HUDEP-2 (cell line): Measurements from ENCODE around the gene NID2.

Experiments used
- DNase-seq, 76 experiments: peaks; one replicate each; lab custom pipeline; 2025; ENCODE audit not compliant: unreplicated experiment in 76 of 76; lab: John Stamatoyannopoulos, UW

NID2 gene

GRCh38 chr14:52032204-52032801, 36.6 kb downstream of the NID2 start:
- no peak for DNase-seq

GRCh38 chr14:52031781-52032180, 37.1 kb downstream of the NID2 start:
- no peak for DNase-seq

DNA sequence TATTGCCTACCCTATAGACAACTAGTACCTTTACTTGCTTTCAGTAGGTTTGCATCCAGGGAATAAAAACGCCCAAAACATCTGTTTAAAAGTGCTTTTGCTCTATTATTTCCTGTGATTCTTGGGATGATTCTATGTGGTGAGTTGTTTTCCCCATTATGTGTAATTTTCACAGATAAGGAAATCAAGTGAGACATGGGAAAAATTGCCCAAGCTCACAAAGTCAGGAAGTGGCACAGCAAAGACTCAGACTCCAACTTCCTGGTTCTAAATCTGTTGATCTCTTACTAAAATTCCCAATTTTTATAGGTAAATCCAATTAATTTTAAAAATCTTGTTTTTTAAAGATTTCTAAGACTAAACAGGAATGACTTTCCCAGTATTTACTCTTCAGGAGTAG, 39.0 kb downstream of the NID2 start:
- no peak for DNase-seq

DNA sequence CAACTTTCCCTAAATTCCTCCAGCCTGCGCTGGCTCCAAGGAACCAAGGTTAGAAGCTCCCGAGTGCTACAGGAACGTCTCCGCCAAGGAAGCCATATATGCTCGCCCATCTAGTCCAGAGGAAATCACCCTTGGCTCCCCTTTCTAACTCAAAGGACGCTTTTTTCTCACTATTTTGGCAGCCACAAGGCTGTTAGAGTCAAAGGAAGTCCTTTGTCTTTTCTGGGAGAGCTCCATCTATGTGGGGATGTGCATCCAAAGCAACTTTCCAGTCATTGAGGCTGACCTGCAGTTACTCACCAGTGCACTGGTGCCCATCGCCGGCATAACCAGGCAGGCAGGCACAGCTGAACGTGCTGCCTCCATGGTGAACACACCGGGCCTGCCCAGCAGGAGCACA, 42.0 kb downstream of the NID2 start:
- DNase-seq: no peak

- no peak for DNase-seq
These were observed 42.7 kb downstream of the NID2 start for GRCh38 chr14:52026017-52026660.

GRCh38 chr14:52025310-52025709, 43.5 kb downstream of the NID2 start:
- no peak for DNase-seq

DNA sequence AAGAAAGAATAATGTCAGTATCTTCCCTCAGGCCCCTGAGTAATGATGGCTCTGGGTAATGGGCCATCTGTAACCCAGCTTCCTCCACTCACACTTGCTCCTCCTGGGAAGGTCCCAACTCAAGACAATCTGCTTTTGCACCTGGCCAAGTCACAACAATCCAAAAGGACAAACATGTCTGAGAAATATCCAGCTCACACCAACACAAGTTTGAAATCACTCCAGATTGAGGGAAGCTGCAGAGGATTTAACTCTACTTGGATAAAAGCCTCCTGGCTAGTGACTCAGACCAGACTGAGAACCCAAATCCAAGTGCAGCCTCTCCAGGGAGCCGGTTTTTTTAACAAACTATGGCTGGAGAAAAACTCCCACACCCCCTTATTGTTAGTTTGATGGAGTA, 45.3 kb downstream of the NID2 start:
- no peak for DNase-seq

- no peak for DNase-seq
These were observed 46.8 kb downstream of the NID2 start for GRCh38 chr14:52021957-52022600.

DNA sequence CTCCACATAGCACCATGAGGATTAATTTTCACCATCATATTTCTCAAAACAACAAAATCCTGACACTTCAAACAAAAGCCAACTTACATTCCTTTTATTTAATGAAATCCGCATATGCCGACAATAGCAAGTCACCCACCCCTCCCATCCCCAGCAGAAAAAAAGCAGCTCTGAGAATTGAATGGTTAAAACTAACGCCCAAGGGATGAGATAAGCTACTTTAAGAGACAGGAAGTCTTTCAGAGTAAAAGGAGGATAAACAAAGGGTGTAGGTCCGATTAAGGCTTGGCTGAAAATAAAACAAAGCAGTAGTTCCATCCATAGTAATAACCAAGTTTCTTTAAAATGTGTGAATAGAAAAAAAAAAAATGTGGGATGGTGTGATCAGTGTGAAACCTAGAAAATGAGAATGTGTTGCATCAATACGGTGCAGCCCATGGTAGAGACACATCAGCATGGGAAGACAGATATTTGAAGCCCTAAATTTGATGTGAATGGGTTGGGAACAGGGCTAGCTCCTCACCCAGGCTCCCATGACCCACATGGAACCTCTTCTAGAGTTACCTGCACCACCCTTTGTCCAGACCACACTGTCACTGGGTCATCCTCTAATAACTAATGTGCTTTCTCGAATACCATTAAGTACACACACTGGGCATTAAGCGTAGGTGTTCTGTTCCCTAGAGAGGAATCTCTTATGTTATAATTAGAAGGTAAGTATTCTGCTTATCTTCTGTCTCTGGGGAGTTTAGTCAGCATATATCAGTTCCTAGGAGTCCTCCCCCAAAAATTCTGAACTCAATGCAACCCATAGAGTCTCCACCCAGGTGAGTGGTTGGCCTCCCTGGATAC, 47.8 kb downstream of the NID2 start:
- DNase-seq: peak in 1 of 76 experiments; percentile 3

GRCh38 chr14:52020161-52020714, 48.6 kb downstream of the NID2 start:
- DNase-seq: no peak

GRCh38 chr14:52018970-52019369, 49.9 kb downstream of the NID2 start:
- DNase-seq: no peak

- DNase-seq: peak in 35 of 76 experiments; percentile 2 to 46 (median 24)
These were observed 50.6 kb downstream of the NID2 start for GRCh38 chr14:52018252-52018651.

- peak in 21 of 76 experiments; percentile 3 to 32 (median 10) for DNase-seq
These were observed 53.3 kb downstream of the NID2 start for GRCh38 chr14:52015411-52016030.

DNA sequence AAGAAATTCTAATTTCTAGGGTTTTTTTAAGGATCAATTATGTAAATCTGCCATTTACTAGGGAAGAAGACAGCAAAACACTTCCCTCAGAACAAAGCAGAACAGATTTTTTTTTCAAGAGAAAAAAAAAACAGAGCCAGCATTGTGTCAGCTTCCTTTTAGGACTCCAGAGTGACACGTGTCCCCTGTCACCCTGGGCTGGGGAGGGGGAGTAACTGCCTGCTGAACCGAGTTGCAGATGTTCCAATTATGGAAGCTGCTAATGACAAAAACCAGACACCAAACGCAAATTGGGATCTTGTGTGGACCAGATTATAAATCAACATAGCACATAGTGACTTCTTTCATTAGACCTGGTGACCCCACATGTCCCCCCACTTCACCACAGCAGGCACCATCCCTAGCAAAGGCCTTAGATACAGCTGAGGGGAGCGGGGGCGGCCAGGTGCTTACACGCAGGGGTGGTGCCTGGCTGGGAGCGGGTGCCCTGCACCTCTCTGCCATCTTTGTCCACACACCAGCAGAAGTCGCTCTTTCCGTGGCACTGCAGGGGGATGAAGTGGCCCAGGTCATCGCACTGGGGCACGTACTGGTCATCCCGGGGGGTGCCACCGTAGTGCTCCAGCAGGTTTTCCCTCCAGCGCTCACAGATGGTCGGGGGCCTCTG, 54.1 kb downstream of the NID2 start:
- no peak for DNase-seq

- DNase-seq: peak in 9 of 76 experiments; percentile 2 to 23 (median 15)
These were observed 54.8 kb downstream of the NID2 start for GRCh38 chr14:52013984-52014600.

GRCh38 chr14:52012635-52013034, 56.2 kb downstream of the NID2 start:
- DNase-seq: no peak

GRCh38 chr14:52011523-52011922, 57.3 kb downstream of the NID2 start:
- DNase-seq: no peak

- DNase-seq: no peak
These were observed 58.6 kb downstream of the NID2 start for GRCh38 chr14:52010173-52010693.

GRCh38 chr14:52008136-52008535, 60.7 kb downstream of the NID2 start:
- no peak for DNase-seq
